HepG2 (cell line): ENCODE measurements around the gene RAB11FIP5. TPM values are rescaled to one million over a fixed set of nuclear protein-coding genes. Genes with fewer than 3 reads are reported as not detected.

Experiments used
- CEBPG ChIP-seq: IDR thresholded peaks from 2 replicates; pipeline ENCODE4 v1.6.1; 2016
- MZF1 ChIP-seq: sonication (generic); formaldehyde crosslinking; IDR thresholded peaks from 2 replicates; pipeline ENCODE4 v1.8.1; 2023; ENCODE audit warnings: mild to moderate bottlenecking, missing genetic modification reagents, borderline replicate concordance
- NR1H2 ChIP-seq: sonication (generic); formaldehyde crosslinking; IDR thresholded peaks from 2 replicates; pipeline ENCODE4 v1.8.1; 2022; ENCODE audit warnings: low read depth, missing genetic modification reagents, borderline replicate concordance
- PCBP1 ChIP-seq: fragments of 200-400 bp; formaldehyde crosslinking; IDR thresholded peaks from 2 replicates; pipeline ENCODE4 v1.6.1; 2017; ENCODE audit warnings: mild to moderate bottlenecking, low read depth, low read length, borderline replicate concordance
- SIX1 ChIP-seq: sonication (generic); formaldehyde crosslinking; IDR thresholded peaks from 2 replicates; pipeline ENCODE4 v1.4.0; 2020; ENCODE audit warnings: missing genetic modification reagents, borderline replicate concordance
- SIX4 ChIP-seq: sonication (generic); formaldehyde crosslinking; IDR thresholded peaks from 2 replicates; pipeline ENCODE4 v1.4.0; 2020; ENCODE audit warnings: missing genetic modification reagents
- TBX2 ChIP-seq: sonication (generic); formaldehyde crosslinking; IDR thresholded peaks from 2 replicates; pipeline ENCODE4 v1.5.0; 2020; ENCODE audit warnings: missing genetic modification reagents, mild to moderate bottlenecking, borderline replicate concordance
- ZBTB8A ChIP-seq: sonication (generic); formaldehyde crosslinking; IDR thresholded peaks from 2 replicates; pipeline ENCODE4 v1.4.0; 2020; ENCODE audit warnings: mild to moderate bottlenecking, low read depth, missing genetic modification reagents, borderline replicate concordance
- ZFP90 ChIP-seq: sonication (generic); formaldehyde crosslinking; IDR thresholded peaks from 2 replicates; pipeline ENCODE4 v1.8.0; 2022; ENCODE audit warnings: missing genetic modification reagents, mild to moderate bottlenecking, inconsistent platforms, borderline replicate concordance
- ZNF326 ChIP-seq: sonication (generic); formaldehyde crosslinking; IDR thresholded peaks from 2 replicates; pipeline ENCODE4 v1.4.0; 2020; ENCODE audit warnings: missing genetic modification reagents, borderline replicate concordance
- ZNF496 ChIP-seq: sonication (generic); formaldehyde crosslinking; IDR thresholded peaks from 2 replicates; pipeline ENCODE4 v1.8.1; 2023; ENCODE audit warnings: mild to moderate bottlenecking, moderate library complexity, missing genetic modification reagents; ENCODE audit not compliant: insufficient replicate concordance
- ZNF619 ChIP-seq: sonication (generic); formaldehyde crosslinking; IDR thresholded peaks from 2 replicates; pipeline ENCODE4 v1.4.0; 2020; ENCODE audit warnings: mild to moderate bottlenecking, missing genetic modification reagents
- ZNF770 ChIP-seq: sonication (generic); formaldehyde crosslinking; IDR thresholded peaks from 2 replicates; pipeline ENCODE4 v1.5.0; 2020; ENCODE audit warnings: mild to moderate bottlenecking, missing genetic modification reagents
- polyA plus RNA-seq, 8 experiments: library from polyadenylated mRNA; depleted of rRNA in 3 of 8; stranded (reverse) in 7 of 8; unstranded in 1 of 8; fragments of >200 nt; fragmentation: Illumina TruSeq in 4 of 8; extraction: Trizol in 4 of 8; gene quantifications; 2 replicates each; pipeline versions ENCODE4 v1.2.1 to v1.2.3, GENCODE V29; 2011 to 2016; ENCODE audit warnings: low read depth in 4 of 8, missing spikeins in 1 of 8, mixed read lengths in 1 of 8; ENCODE audit not compliant: insufficient read depth in 1 of 8
- total RNA-seq, 5 experiments: library from RNA; depleted of rRNA; stranded (reverse); fragments of >200 nt; fragmentation: Illumina TruSeq; extraction: Trizol; gene quantifications; 2 replicates each; pipeline ENCODE4 v1.2.3, GENCODE V29; 2016; ENCODE audit warnings: low read depth in 1 of 5

Gene RAB11FIP5
- total and polyA plus RNA-seq, 2 of the 13 experiments (the other 11 are each of a cell fraction or from before 2014, with no cell fraction given), result 9.4 to 22.9 TPM

- TF ChIP-seq SIX1 (CRISPR knock-in tag) (no peak), MZF1 (CRISPR knock-in tag) (no peak; the same call in 1 of the 2 replicates), ZNF496 (CRISPR knock-in tag) (no peak), SIX4 (CRISPR knock-in tag) (no peak), ZNF619 (CRISPR knock-in tag) (peak; percentile 35; the same call in 1 of the 2 replicates), ZNF326 (CRISPR knock-in tag) (no peak), ZNF770 (CRISPR knock-in tag) (peak; percentile 43; the same call in 1 of the 2 replicates), NR1H2 (no peak), ZFP90 (CRISPR knock-in tag) (peak; percentile 39; the same call in 1 of the 2 replicates), TBX2 (CRISPR knock-in tag) (peak; percentile 78), ZBTB8A (CRISPR knock-in tag) (no peak), CEBPG (CRISPR knock-in tag) (no peak), PCBP1 (peak; percentile 94)
- TF ChIP-seq, all 625 proteins: peak for 307
Observed at GRCh38 chr2:73071360-73072128, 41.2 kb downstream of the RAB11FIP5 start, which contains the start of gene SFXN5 (continued).
